ENCODE measurements around the gene CTSE. TPM values are rescaled to one million over a fixed set of nuclear protein-coding genes. Genes with fewer than 3 reads are reported as not detected.

Gene CTSE
- total RNA-seq, 2 experiments from 2014 or later = not detected

- no peaks in the 10 kb centered on the region for H3K27me3 ChIP-seq (ENCODE audit: control insufficient read depth in 1 of 2, insufficient read depth in 2 of 2, low read length in 2 of 2)
Measured at GRCh38 chr1:206062464-206062863, 38.8 kb upstream of the CTSE start.

GRCh38 chr1:206060844-206061243 lies 37.1 kb upstream of the CTSE start:
- H3K9me3 Mint-ChIP-seq = no peaks in the 10 kb centered on the region
- H3K27ac Mint-ChIP-seq = no peak overlapping the region
- H3K4me3 ChIP-seq (ENCODE audit: low read length) = no peak overlapping the region
- no peak for DNase-seq
- H3K36me3 Mint-ChIP-seq (ENCODE audit: low read depth) = no peaks in the 10 kb centered on the region
- H3K27ac ChIP-seq (ENCODE audit: low read depth in 1 of 2, low read length in 2 of 2) = no peak overlapping the region
- peaks cover 0 to 7% of the 10 kb centered on the region in 2 experiments for H3K9me3 ChIP-seq (ENCODE audit: control insufficient read depth in 1 of 2, insufficient read depth in 1 of 2, low read length in 2 of 2)
- H3K4me3 Mint-ChIP-seq = no peak overlapping the region
- no peaks in the 10 kb centered on the region for H3K4me1 Mint-ChIP-seq (ENCODE audit: low read depth)
- no peaks in the 10 kb centered on the region for H3K27me3 Mint-ChIP-seq
- POLR2A ChIA-PET = no interaction called here
- intact Hi-C loops (cut with DNase I, micrococcal nuclease) = no loop called here
- H3K36me3 ChIP-seq (ENCODE audit: insufficient read depth, low read length) = no peaks in the 10 kb centered on the region
- ATAC-seq (ENCODE audit: poor library complexity) = no peak
- H3K27me3 ChIP-seq (ENCODE audit: control insufficient read depth in 1 of 2, insufficient read depth in 2 of 2, low read length in 2 of 2) = no peaks in the 10 kb centered on the region
- CTCF ChIA-PET = no interaction called here
- TF ChIP-seq, protein P1, sequence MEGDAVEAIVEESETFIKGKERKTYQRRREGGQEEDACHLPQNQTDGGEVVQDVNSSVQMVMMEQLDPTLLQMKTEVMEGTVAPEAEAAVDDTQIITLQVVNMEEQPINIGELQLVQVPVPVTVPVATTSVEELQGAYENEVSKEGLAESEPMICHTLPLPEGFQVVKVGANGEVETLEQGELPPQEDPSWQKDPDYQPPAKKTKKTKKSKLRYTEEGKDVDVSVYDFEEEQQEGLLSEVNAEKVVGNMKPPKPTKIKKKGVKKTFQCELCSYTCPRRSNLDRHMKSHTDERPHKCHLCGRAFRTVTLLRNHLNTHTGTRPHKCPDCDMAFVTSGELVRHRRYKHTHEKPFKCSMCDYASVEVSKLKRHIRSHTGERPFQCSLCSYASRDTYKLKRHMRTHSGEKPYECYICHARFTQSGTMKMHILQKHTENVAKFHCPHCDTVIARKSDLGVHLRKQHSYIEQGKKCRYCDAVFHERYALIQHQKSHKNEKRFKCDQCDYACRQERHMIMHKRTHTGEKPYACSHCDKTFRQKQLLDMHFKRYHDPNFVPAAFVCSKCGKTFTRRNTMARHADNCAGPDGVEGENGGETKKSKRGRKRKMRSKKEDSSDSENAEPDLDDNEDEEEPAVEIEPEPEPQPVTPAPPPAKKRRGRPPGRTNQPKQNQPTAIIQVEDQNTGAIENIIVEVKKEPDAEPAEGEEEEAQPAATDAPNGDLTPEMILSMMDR (IDR thresholded peaks at IDR 0.05) = no peak
- H3K4me1 ChIP-seq (ENCODE audit: insufficient read depth, low read length) = no peaks in the 10 kb centered on the region

More at GRCh38 chr1:206062464-206062863, 38.8 kb upstream of the CTSE start:
- peaks cover 1% of the 10 kb centered on the region for H3K4me1 ChIP-seq (ENCODE audit: insufficient read depth, low read length)
- ATAC-seq (ENCODE audit: poor library complexity) (no peak), DNase-seq (no peak)
- ChIA-PET CTCF (no interaction called here), POLR2A (no interaction called here)
- Mint-ChIP-seq H3K27me3 (no peaks in the 10 kb centered on the region), H3K4me3 (no peak overlapping the region), H3K27ac (no peak overlapping the region), H3K9me3 (no peaks in the 10 kb centered on the region), H3K36me3 (ENCODE audit: low read depth) (no peaks in the 10 kb centered on the region), H3K4me1 (ENCODE audit: low read depth) (peaks cover 8% of the 10 kb centered on the region)
- peaks cover 0 to 7% of the 10 kb centered on the region in 2 experiments for H3K9me3 ChIP-seq (ENCODE audit: control insufficient read depth in 1 of 2, insufficient read depth in 1 of 2, low read length in 2 of 2)
- no peak overlapping the region for H3K27ac ChIP-seq (ENCODE audit: low read depth in 1 of 2, low read length in 2 of 2)
- no peaks in the 10 kb centered on the region for H3K36me3 ChIP-seq (ENCODE audit: insufficient read depth, low read length)
- TF ChIP-seq, protein P1 (IDR thresholded peaks at IDR 0.05) = no peak
- intact Hi-C loops (cut with DNase I, micrococcal nuclease) = no loop called here
- no peak overlapping the region for H3K4me3 ChIP-seq (ENCODE audit: low read length)

DNA sequence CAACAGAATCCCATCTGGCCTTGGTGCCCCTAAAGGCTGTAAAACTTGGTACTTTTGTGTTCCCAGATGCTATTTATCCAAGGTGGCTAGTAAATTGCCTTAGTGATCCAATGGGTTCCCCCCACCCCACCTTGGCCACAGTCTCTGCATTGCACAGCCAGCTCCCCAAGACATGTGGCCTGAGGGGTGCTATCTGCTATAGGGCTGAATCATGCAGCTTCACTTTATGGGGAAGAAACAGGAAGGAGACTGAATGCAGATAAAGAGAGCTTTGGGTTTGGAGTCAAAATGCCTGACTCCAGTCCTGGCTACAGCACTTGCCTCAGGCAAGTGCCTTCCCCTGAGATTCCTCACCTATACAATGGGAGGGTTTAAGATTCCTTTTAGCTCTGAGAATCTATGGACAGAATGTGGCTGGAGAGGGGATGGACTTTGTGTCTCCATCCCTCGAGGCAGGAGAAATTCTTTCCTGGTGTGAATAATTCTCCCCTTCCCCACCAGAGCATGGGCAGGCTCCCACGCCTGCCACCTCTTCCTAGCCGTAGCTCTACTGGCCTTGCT lies 35.7 kb upstream of the CTSE start:
- Mint-ChIP-seq H3K27me3 (no peaks in the 10 kb centered on the region), H3K27ac (no peak overlapping the region), H3K9me3 (no peaks in the 10 kb centered on the region), H3K36me3 (ENCODE audit: low read depth) (no peaks in the 10 kb centered on the region), H3K4me1 (ENCODE audit: low read depth) (no peaks in the 10 kb centered on the region), H3K4me3 (no peak overlapping the region)
- ATAC-seq (ENCODE audit: poor library complexity) (no peak), DNase-seq (no peak)
- H3K4me3 ChIP-seq (ENCODE audit: low read length) = no peak overlapping the region
- CTCF ChIA-PET = no interaction called here
- TF ChIP-seq, protein P1 (IDR thresholded peaks at IDR 0.05) = no peak
- no peak overlapping the region for H3K27ac ChIP-seq (ENCODE audit: low read depth in 1 of 2, low read length in 2 of 2)
- POLR2A ChIA-PET = no interaction called here
- H3K36me3 ChIP-seq (ENCODE audit: insufficient read depth, low read length) = no peaks in the 10 kb centered on the region
- H3K4me1 ChIP-seq (ENCODE audit: insufficient read depth, low read length) = no peaks in the 10 kb centered on the region
- H3K27me3 ChIP-seq (ENCODE audit: control insufficient read depth in 1 of 2, insufficient read depth in 2 of 2, low read length in 2 of 2) = no peaks in the 10 kb centered on the region
- intact Hi-C loops (cut with DNase I, micrococcal nuclease) = no loop called here
- H3K9me3 ChIP-seq (ENCODE audit: control insufficient read depth in 1 of 2, insufficient read depth in 1 of 2, low read length in 2 of 2) = peaks cover 0 to 7% of the 10 kb centered on the region in 2 experiments
